Skin of body (tissue), 2 donors: ENCODE results near the gene MTG2. TPM values are rescaled to one million over a fixed set of nuclear protein-coding genes. Genes with fewer than 3 reads are reported as not detected.

ENCODE experiments used
- DNase-seq: peaks from one replicate; lab custom pipeline; 2025; lab: John Stamatoyannopoulos, UW
- total RNA-seq: library from RNA; depleted of rRNA; stranded (reverse); fragments of >200 nt; gene quantifications from one replicate; pipeline ENCODE4 v1.2.3, GENCODE V29; 2014

MTG2 gene
- total RNA-seq, 1 donor from 2014 or later = 11.7 TPM

- no peak for DNase-seq
Observed at GRCh38 chr20:62183426-62184142, 756 bp downstream of the MTG2 start.

GRCh38 chr20:62186096-62186426, 3.2 kb downstream of the MTG2 start:
- DNase-seq = no peak

- DNase-seq = no peak
Observed at GRCh38 chr20:62186887-62187866, 4.3 kb downstream of the MTG2 start.

- DNase-seq = no peak
Observed at GRCh38 chr20:62190639-62191411, 8.0 kb downstream of the MTG2 start.

- no peak for DNase-seq
Observed at GRCh38 chr20:62191781-62192559, 9.1 kb downstream of the MTG2 start.

GRCh38 chr20:62192635-62193034, 9.8 kb downstream of the MTG2 start:
- DNase-seq = no peak

- DNase-seq = no peak
Observed at GRCh38 chr20:62193079-62194025, 10.5 kb downstream of the MTG2 start.

GRCh38 chr20:62195075-62195405, 12.2 kb downstream of the MTG2 start:
- no peak for DNase-seq

GRCh38 chr20:62195736-62196135, 12.9 kb downstream of the MTG2 start:
- DNase-seq = no peak

- DNase-seq = no peak
Observed at GRCh38 chr20:62196286-62196685, 13.5 kb downstream of the MTG2 start.

- DNase-seq = no peak
Observed at GRCh38 chr20:62197311-62197710, 14.5 kb downstream of the MTG2 start.

GRCh38 chr20:62197801-62198200, 15.0 kb downstream of the MTG2 start:
- DNase-seq = no peak

- no peak for DNase-seq
Observed at GRCh38 chr20:62198496-62198895, 15.7 kb downstream of the MTG2 start.

- DNase-seq = no peak
Observed at GRCh38 chr20:62198931-62199330, 16.1 kb downstream of the MTG2 start.

GRCh38 chr20:62200491-62201172, 17.8 kb downstream of the MTG2 start:
- no peak for DNase-seq

- no peak for DNase-seq
Observed at GRCh38 chr20:62201173-62202082, 18.6 kb downstream of the MTG2 start.

- DNase-seq = no peak
Observed at GRCh38 chr20:62202083-62202395, 19.2 kb downstream of the MTG2 start.

- no peak for DNase-seq
Observed at GRCh38 chr20:62202676-62203377, 20.0 kb downstream of the MTG2 start.
